Caco-2 (cell line): ENCODE data around the gene SLC10A7. TPM values are rescaled to one million over a fixed set of nuclear protein-coding genes. Genes with fewer than 3 reads are reported as not detected.

Experiments used
- BruUV-seq: library from RNA; stranded (reverse); fragments of 400-500 nt; replicated peaks from 2 replicates; lab custom pipeline; 2021; lab: Mats Ljungman, UMichigan
- CTCF ChIA-PET: fragments of 300-600 bp; sonication (Branson Sonifier 250); formaldehyde crosslinking; loops from one replicate; lab custom pipeline; 2022; ENCODE audit warnings: antibody characterized with exemption; lab: Charles Lee
- POLR2A ChIA-PET: fragments of 300-600 bp; sonication (Branson Sonifier 250); formaldehyde crosslinking; loops from one replicate; lab custom pipeline; 2022; ENCODE audit warnings: antibody characterized with exemption; lab: Charles Lee
- DNase-seq, 2 experiments: peaks; one replicate each; pipeline versions ENCODE4 v3.0.0 to v3.0.0-alpha.2; 2020 to 2022
- H3K27me3 ChIP-seq: replicated peaks from 2 replicates; pipeline ENCODE4 v1.6.0; 2011; ENCODE audit warnings: low read length; ENCODE audit not compliant: control insufficient read depth, insufficient read depth
- H3K36me3 ChIP-seq: 2 replicates; pipeline ENCODE4 v1.5.1; 2011; ENCODE audit warnings: low read length; ENCODE audit not compliant: control insufficient read depth, insufficient read depth
- H3K4me1 ChIP-seq: fragments of 250-450 bp; sonication (Bioruptor Pico); 2 replicates; pipeline ENCODE4 v1.5.1; 2020; ENCODE audit warnings: mild to moderate bottlenecking
- H3K4me3 ChIP-seq: 2 replicates; pipeline ENCODE4 v1.5.1; 2011; ENCODE audit warnings: low read depth, mild to moderate bottlenecking, control low read depth, low read length
- H3K9me3 ChIP-seq: fragments of 250-450 bp; sonication (Bioruptor Pico); 2 replicates; pipeline ENCODE4 v1.5.1; 2020; ENCODE audit warnings: mild to moderate bottlenecking, moderate library complexity
- H3K27ac Mint-ChIP-seq: one replicate; pipeline ENCODE4 v1.8.0; 2022; ENCODE audit warnings: mixed read lengths; ENCODE audit not compliant: unreplicated experiment
- H3K27me3 Mint-ChIP-seq: one replicate; pipeline ENCODE4 v1.8.0; 2022; ENCODE audit warnings: mixed read lengths; ENCODE audit not compliant: insufficient read depth, unreplicated experiment
- H3K36me3 Mint-ChIP-seq: one replicate; pipeline ENCODE4 v1.8.0; 2022; ENCODE audit warnings: mild to moderate bottlenecking, mixed read lengths; ENCODE audit not compliant: insufficient read depth, unreplicated experiment
- H3K4me1 Mint-ChIP-seq: one replicate; pipeline ENCODE4 v1.8.0; 2022; ENCODE audit warnings: low read depth, mixed read lengths; ENCODE audit not compliant: unreplicated experiment
- H3K4me3 Mint-ChIP-seq: one replicate; pipeline ENCODE4 v1.8.0; 2022; ENCODE audit warnings: mild to moderate bottlenecking, moderate library complexity, mixed read lengths; ENCODE audit not compliant: unreplicated experiment
- H3K9me3 Mint-ChIP-seq: one replicate; pipeline ENCODE4 v1.8.0; 2022; ENCODE audit warnings: mixed read lengths; ENCODE audit not compliant: unreplicated experiment
- CTCF ChIP-seq, 2 experiments: fragments of 200-600 bp in 1 of 2; IDR thresholded peaks; 1 replicate in 1 of 2; 2 replicates in 1 of 2; pipeline versions ENCODE4 v1.5.1 to v1.8.0; 2011 to 2022; ENCODE audit warnings: antibody characterized with exemption in 1 of 2, control low read depth in 1 of 2, inconsistent platforms in 1 of 2, low read depth in 1 of 2, low read length in 1 of 2, mild to moderate bottlenecking in 1 of 2, moderate library complexity in 1 of 2; ENCODE audit not compliant: insufficient read depth in 1 of 2, severe bottlenecking in 1 of 2, unreplicated experiment in 1 of 2
- intact Hi-C: fragments of 100-400 bp; cut with micrococcal nuclease; formaldehyde crosslinking; loops from one replicate; pipeline ENCODE4 v1.10.0; 2022; ENCODE audit not compliant: unreplicated experiment
- total RNA-seq: library from RNA; stranded (reverse); gene quantifications from 2 replicates; pipeline ENCODE4 v1.2.3, GENCODE V29; 2022

Gene SLC10A7
- total RNA-seq, 1 experiment from 2014 or later, result 12.1 TPM

- intact Hi-C loops, result no loop called here
- H3K4me3 Mint-ChIP-seq, result no peak overlapping the region
- no peaks in the 10 kb centered on the region for H3K27me3 Mint-ChIP-seq
- ChIA-PET CTCF (no interaction called here), POLR2A (no interaction called here)
- H3K36me3 Mint-ChIP-seq, result no peaks in the 10 kb centered on the region
- Histone ChIP-seq H3K36me3 (no peaks in the 10 kb centered on the region), H3K9me3 (no peaks in the 10 kb centered on the region), H3K4me1 (no peaks in the 10 kb centered on the region), H3K27me3 (no peaks in the 10 kb centered on the region), H3K4me3 (no peak overlapping the region)
- no peak for TF ChIP-seq CTCF (IDR thresholded peaks at IDR 0.05; ENCODE audit: insufficient read depth in 1 of 2, low read depth in 1 of 2, low read length in 1 of 2, severe bottlenecking in 1 of 2, unreplicated experiment in 1 of 2)
- H3K4me1 Mint-ChIP-seq, result no peaks in the 10 kb centered on the region
- H3K9me3 Mint-ChIP-seq, result no peaks in the 10 kb centered on the region
- DNase-seq, result no peak
- no TSS peak for BruUV-seq
- no peak overlapping the region for H3K27ac Mint-ChIP-seq
Observed at GRCh38 chr4:146267826-146268225, 253.9 kb downstream of the SLC10A7 start.

- intact Hi-C loops, result no loop called here
- H3K36me3 ChIP-seq, result no peaks in the 10 kb centered on the region
- no peaks in the 10 kb centered on the region for H3K9me3 ChIP-seq
- Mint-ChIP-seq H3K9me3 (no peaks in the 10 kb centered on the region), H3K4me3 (no peak overlapping the region), H3K27ac (no peak overlapping the region), H3K4me1 (peaks cover 7% of the 10 kb centered on the region), H3K36me3 (no peaks in the 10 kb centered on the region), H3K27me3 (no peaks in the 10 kb centered on the region)
- TF ChIP-seq CTCF (IDR thresholded peaks at IDR 0.05; ENCODE audit: insufficient read depth in 1 of 2, low read depth in 1 of 2, low read length in 1 of 2, severe bottlenecking in 1 of 2, unreplicated experiment in 1 of 2), result no peak
- BruUV-seq, result no TSS peak
- H3K4me3 ChIP-seq, result no peak overlapping the region
- no peaks in the 10 kb centered on the region for H3K27me3 ChIP-seq
- DNase-seq, result no peak
- H3K4me1 ChIP-seq, result peaks cover 2% of the 10 kb centered on the region; the same call in 1 of the 2 replicates
- CTCF ChIA-PET, result no interaction called here
- POLR2A ChIA-PET, result no interaction called here
Observed at GRCh38 chr4:146265950-146266490, 255.7 kb downstream of the SLC10A7 start.

GRCh38 chr4:146263793-146264192 lies 257.9 kb downstream of the SLC10A7 start:
- H3K4me1 Mint-ChIP-seq, result peaks cover 9% of the 10 kb centered on the region
- no peak for DNase-seq
- no peak overlapping the region for H3K4me3 Mint-ChIP-seq
- Histone ChIP-seq H3K9me3 (no peaks in the 10 kb centered on the region), H3K4me3 (no peak overlapping the region), H3K4me1 (peaks cover 11% of the 10 kb centered on the region), H3K27me3 (no peaks in the 10 kb centered on the region), H3K36me3 (no peaks in the 10 kb centered on the region)
- no TSS peak for BruUV-seq
- intact Hi-C loops, result no loop called here
- POLR2A ChIA-PET, result no interaction called here
- TF ChIP-seq CTCF (IDR thresholded peaks at IDR 0.05; ENCODE audit: insufficient read depth in 1 of 2, low read depth in 1 of 2, low read length in 1 of 2, severe bottlenecking in 1 of 2, unreplicated experiment in 1 of 2), result no peak
- H3K9me3 Mint-ChIP-seq, result no peaks in the 10 kb centered on the region
- no peaks in the 10 kb centered on the region for H3K27me3 Mint-ChIP-seq
- H3K36me3 Mint-ChIP-seq, result no peaks in the 10 kb centered on the region
- H3K27ac Mint-ChIP-seq, result no peak overlapping the region
- CTCF ChIA-PET, result no interaction called here
